ENCODE results near the gene SRPK2.
"Not testable (repeated sequence)": the region's sequence is repeated elsewhere in the genome, so short reads cannot be mapped to it uniquely, and the experiment has no call there.

The SRPK2 gene

GRCh38 chr7:105362685-105363084, 26.0 kb downstream of the SRPK2 start:
- H3K27me3 ChIP-seq (replicated peaks in 2 of 5; ENCODE audit: control insufficient read depth in 4 of 5, insufficient read depth in 5 of 5, low read length in 4 of 5); H3K27ac ChIP-seq (ENCODE audit: insufficient read depth in 1 of 2, low read depth in 1 of 2, low read length in 2 of 2, poor library complexity in 1 of 2, severe bottlenecking in 2 of 2); DNase-seq; H3K4me1 ChIP-seq (ENCODE audit: control extremely low read depth in 1 of 4, control insufficient read depth in 4 of 4, insufficient read depth in 4 of 4, low read length in 3 of 4); H3K4me3 ChIP-seq (ENCODE audit: control insufficient read depth in 1 of 7, extremely low read depth in 1 of 7, insufficient read depth in 4 of 7, low read depth in 2 of 7, low read length in 6 of 7); H3K36me3 ChIP-seq (ENCODE audit: control insufficient read depth in 4 of 4, insufficient read depth in 4 of 4, low read length in 3 of 4); H3K9me3 ChIP-seq (ENCODE audit: control extremely low read depth in 1 of 5, control insufficient read depth in 4 of 5, insufficient read depth in 2 of 5, low read depth in 1 of 5, low read length in 4 of 5); CTCF ChIA-PET; POLR2A ChIA-PET: not testable (repeated sequence)
- WGBS (ENCODE audit: insufficient coverage), result no CpG with 5 or more reads among the region's 5 CpGs

DNA sequence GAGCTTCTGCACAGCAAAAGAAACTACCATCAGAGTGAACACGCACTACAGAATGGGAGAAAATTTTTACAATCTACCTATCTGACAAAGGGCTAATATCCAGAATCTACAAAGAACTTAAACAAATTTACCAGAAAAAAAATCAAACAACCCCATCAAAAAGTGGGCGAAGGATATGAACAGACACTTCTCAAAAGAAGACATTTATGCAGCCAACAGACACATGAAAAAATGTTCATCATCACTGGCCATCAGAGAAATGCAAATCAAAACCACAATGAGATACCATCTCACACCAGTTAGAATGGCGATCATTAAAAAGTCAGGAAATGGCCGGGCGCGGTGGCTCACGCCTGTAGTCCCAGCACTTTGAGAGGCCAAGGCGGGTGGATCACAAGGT, 26.7 kb downstream of the SRPK2 start:
- H3K9me3 ChIP-seq (ENCODE audit: control extremely low read depth in 1 of 5, control insufficient read depth in 4 of 5, insufficient read depth in 2 of 5, low read depth in 1 of 5, low read length in 4 of 5); DNase-seq; H3K36me3 ChIP-seq (ENCODE audit: control insufficient read depth in 4 of 4, insufficient read depth in 4 of 4, low read length in 3 of 4); CTCF ChIA-PET; H3K27ac ChIP-seq (ENCODE audit: insufficient read depth in 1 of 2, low read depth in 1 of 2, low read length in 2 of 2, poor library complexity in 1 of 2, severe bottlenecking in 2 of 2); H3K27me3 ChIP-seq (replicated peaks in 2 of 5; ENCODE audit: control insufficient read depth in 4 of 5, insufficient read depth in 5 of 5, low read length in 4 of 5); H3K4me3 ChIP-seq (ENCODE audit: control insufficient read depth in 1 of 7, extremely low read depth in 1 of 7, insufficient read depth in 4 of 7, low read depth in 2 of 7, low read length in 6 of 7); H3K4me1 ChIP-seq (ENCODE audit: control extremely low read depth in 1 of 4, control insufficient read depth in 4 of 4, insufficient read depth in 4 of 4, low read length in 3 of 4); POLR2A ChIA-PET: not testable (repeated sequence)
- WGBS (ENCODE audit: insufficient coverage), result 100% methylated on average over 5 of the region's 8 CpGs

- H3K27me3 ChIP-seq (replicated peaks in 2 of 5; ENCODE audit: control insufficient read depth in 4 of 5, insufficient read depth in 5 of 5, low read length in 4 of 5); DNase-seq; H3K36me3 ChIP-seq (ENCODE audit: control insufficient read depth in 4 of 4, insufficient read depth in 4 of 4, low read length in 3 of 4); H3K4me3 ChIP-seq (ENCODE audit: control insufficient read depth in 1 of 7, extremely low read depth in 1 of 7, insufficient read depth in 4 of 7, low read depth in 2 of 7, low read length in 6 of 7); H3K27ac ChIP-seq (ENCODE audit: insufficient read depth in 1 of 2, low read depth in 1 of 2, low read length in 2 of 2, poor library complexity in 1 of 2, severe bottlenecking in 2 of 2); CTCF ChIA-PET; H3K9me3 ChIP-seq (ENCODE audit: control extremely low read depth in 1 of 5, control insufficient read depth in 4 of 5, insufficient read depth in 2 of 5, low read depth in 1 of 5, low read length in 4 of 5); POLR2A ChIA-PET; H3K4me1 ChIP-seq (ENCODE audit: control extremely low read depth in 1 of 4, control insufficient read depth in 4 of 4, insufficient read depth in 4 of 4, low read length in 3 of 4): not testable (repeated sequence)
- no CpG with 5 or more reads among the region's 2 CpGs for whole genome bisulfite sequencing (ENCODE audit: insufficient coverage)
Measured at GRCh38 chr7:105360149-105360548, 28.6 kb downstream of the SRPK2 start.

GRCh38 chr7:105355701-105356100, 33.0 kb downstream of the SRPK2 start:
- no peaks in the 10 kb centered on the region for H3K27me3 ChIP-seq (replicated peaks in 2 of 5; ENCODE audit: control insufficient read depth in 4 of 5, insufficient read depth in 5 of 5, low read length in 4 of 5)
- no peaks in the 10 kb centered on the region for H3K9me3 ChIP-seq (ENCODE audit: control extremely low read depth in 1 of 5, control insufficient read depth in 4 of 5, insufficient read depth in 2 of 5, low read depth in 1 of 5, low read length in 4 of 5)
- DNase-seq, result no peak
- WGBS (ENCODE audit: insufficient coverage), result 98% methylated on average over 5 of the region's 6 CpGs
- H3K36me3 ChIP-seq (ENCODE audit: control insufficient read depth in 4 of 4, insufficient read depth in 4 of 4, low read length in 3 of 4), result peaks cover 0 to 3% (median 0%) of the 10 kb centered on the region in 4 experiments
- no peak overlapping the region for H3K27ac ChIP-seq (ENCODE audit: insufficient read depth in 1 of 2, low read depth in 1 of 2, low read length in 2 of 2, poor library complexity in 1 of 2, severe bottlenecking in 2 of 2)
- peaks cover 10 to 40% (median 34%) of the 10 kb centered on the region in 4 experiments for H3K4me1 ChIP-seq (ENCODE audit: control extremely low read depth in 1 of 4, control insufficient read depth in 4 of 4, insufficient read depth in 4 of 4, low read length in 3 of 4)
- ChIA-PET CTCF (no interaction called here), POLR2A (no interaction called here)
- no peak overlapping the region for H3K4me3 ChIP-seq (ENCODE audit: control insufficient read depth in 1 of 7, extremely low read depth in 1 of 7, insufficient read depth in 4 of 7, low read depth in 2 of 7, low read length in 6 of 7)

GRCh38 chr7:105354383-105354782, 34.3 kb downstream of the SRPK2 start:
- Histone ChIP-seq H3K27me3 (replicated peaks in 2 of 5; ENCODE audit: control insufficient read depth in 4 of 5, insufficient read depth in 5 of 5, low read length in 4 of 5) (no peaks in the 10 kb centered on the region), H3K9me3 (ENCODE audit: control extremely low read depth in 1 of 5, control insufficient read depth in 4 of 5, insufficient read depth in 2 of 5, low read depth in 1 of 5, low read length in 4 of 5) (no peaks in the 10 kb centered on the region), H3K27ac (ENCODE audit: insufficient read depth in 1 of 2, low read depth in 1 of 2, low read length in 2 of 2, poor library complexity in 1 of 2, severe bottlenecking in 2 of 2) (no peak overlapping the region), H3K4me3 (ENCODE audit: control insufficient read depth in 1 of 7, extremely low read depth in 1 of 7, insufficient read depth in 4 of 7, low read depth in 2 of 7, low read length in 6 of 7) (no peak overlapping the region), H3K4me1 (ENCODE audit: control extremely low read depth in 1 of 4, control insufficient read depth in 4 of 4, insufficient read depth in 4 of 4, low read length in 3 of 4) (peaks cover 11 to 41% (median 34%) of the 10 kb centered on the region in 4 experiments), H3K36me3 (ENCODE audit: control insufficient read depth in 4 of 4, insufficient read depth in 4 of 4, low read length in 3 of 4) (peaks cover 0 to under 1% (median 0%) of the 10 kb centered on the region in 4 experiments)
- 86% methylated on average over 1 of the region's 2 CpGs for WGBS (ENCODE audit: insufficient coverage)
- DNase-seq, result peak in 1 of 3 donors; percentile 9
- CTCF ChIA-PET, result interaction anchor here (2.2 kb wide), 1 partner anchor 9 kb away, joined by 8 read pairs; no protein-coding TSS in a partner anchor
- POLR2A ChIA-PET, result no interaction called here

DNA sequence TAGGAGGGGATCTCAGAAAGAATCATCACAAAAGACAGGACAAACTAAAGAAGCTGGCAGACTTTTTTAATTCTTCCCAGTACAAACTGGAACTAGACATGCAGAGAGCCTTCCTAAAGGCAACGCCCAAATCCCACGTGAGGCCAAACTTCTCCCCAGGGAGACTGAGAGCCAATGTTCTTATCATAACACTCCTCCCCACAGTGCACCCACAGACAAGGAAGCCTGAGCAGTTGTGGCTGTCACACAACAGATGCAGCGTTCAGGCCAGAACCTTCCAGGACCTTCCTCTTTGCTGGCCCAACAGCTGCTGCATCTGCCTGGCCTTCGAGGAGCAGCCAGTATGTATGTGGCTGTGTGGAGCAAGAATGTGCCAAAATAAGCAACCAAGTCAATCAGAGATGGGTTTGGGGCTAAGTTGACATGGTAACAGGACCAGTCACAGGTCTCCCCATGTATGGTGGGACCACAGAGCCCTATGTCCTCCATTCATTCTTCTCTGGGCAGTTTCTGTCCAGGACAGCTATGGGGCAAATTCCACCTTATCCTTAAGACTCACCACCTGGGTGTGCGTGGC, 34.9 kb downstream of the SRPK2 start:
- no peak overlapping the region for H3K4me3 ChIP-seq (ENCODE audit: control insufficient read depth in 1 of 7, extremely low read depth in 1 of 7, insufficient read depth in 4 of 7, low read depth in 2 of 7, low read length in 6 of 7)
- ChIA-PET POLR2A (no interaction called here), CTCF (interaction anchor here (2.2 kb wide), 1 partner anchor 9 kb away, joined by 8 read pairs; no protein-coding TSS in a partner anchor)
- DNase-seq, result peak in 2 of 3 donors; percentile 70 to 80
- H3K36me3 ChIP-seq (ENCODE audit: control insufficient read depth in 4 of 4, insufficient read depth in 4 of 4, low read length in 3 of 4), result no peaks in the 10 kb centered on the region
- H3K27me3 ChIP-seq (replicated peaks in 2 of 5; ENCODE audit: control insufficient read depth in 4 of 5, insufficient read depth in 5 of 5, low read length in 4 of 5), result no peaks in the 10 kb centered on the region
- WGBS (ENCODE audit: insufficient coverage), result 29% methylated on average over 5 of the region's 5 CpGs
- H3K27ac ChIP-seq (ENCODE audit: insufficient read depth in 1 of 2, low read depth in 1 of 2, low read length in 2 of 2, poor library complexity in 1 of 2, severe bottlenecking in 2 of 2), result no peak overlapping the region
- H3K4me1 ChIP-seq (ENCODE audit: control extremely low read depth in 1 of 4, control insufficient read depth in 4 of 4, insufficient read depth in 4 of 4, low read length in 3 of 4), result peaks cover 11 to 41% (median 34%) of the 10 kb centered on the region in 4 experiments
- no peaks in the 10 kb centered on the region for H3K9me3 ChIP-seq (ENCODE audit: control extremely low read depth in 1 of 5, control insufficient read depth in 4 of 5, insufficient read depth in 2 of 5, low read depth in 1 of 5, low read length in 4 of 5)

DNA sequence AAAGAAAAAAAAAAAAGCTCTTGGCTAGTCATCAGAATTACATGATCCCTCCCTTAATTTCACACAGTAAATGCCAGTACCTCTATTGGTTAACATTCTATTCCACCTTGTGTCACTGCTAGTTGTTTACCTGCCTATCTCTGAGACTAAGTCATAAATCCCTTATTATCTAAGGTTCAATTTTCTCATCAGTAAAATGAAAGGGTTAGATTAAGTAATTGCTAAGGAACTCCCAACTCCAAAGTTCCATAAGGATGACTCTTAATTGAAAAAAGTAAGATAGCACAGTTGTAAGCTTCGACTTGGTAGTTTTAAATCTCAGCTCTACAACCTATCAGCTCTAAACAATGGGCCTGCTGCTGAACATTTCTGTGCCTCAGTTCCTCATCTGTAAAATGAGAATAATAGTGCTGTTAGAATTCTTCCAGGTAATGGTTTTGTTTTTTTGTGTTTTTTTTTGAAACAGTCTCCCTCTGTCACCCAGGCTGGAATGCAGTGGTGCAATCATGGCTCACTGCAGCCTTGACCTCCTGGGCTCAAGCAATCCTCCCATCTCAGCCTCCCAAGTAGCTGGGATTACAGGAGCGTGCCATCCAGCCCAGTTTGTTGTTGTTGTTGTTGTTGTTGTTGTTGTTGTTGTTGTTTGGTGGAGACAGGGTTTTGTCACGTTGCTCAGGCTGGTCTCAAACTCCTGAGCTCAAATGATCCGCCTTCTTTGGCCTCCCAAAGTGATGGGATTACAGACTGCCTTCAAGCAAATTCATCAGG, 35.6 kb downstream of the SRPK2 start:
- Histone ChIP-seq H3K36me3 (ENCODE audit: control insufficient read depth in 4 of 4, insufficient read depth in 4 of 4, low read length in 3 of 4) (no peaks in the 10 kb centered on the region), H3K4me1 (ENCODE audit: control extremely low read depth in 1 of 4, control insufficient read depth in 4 of 4, insufficient read depth in 4 of 4, low read length in 3 of 4) (peaks cover 11 to 41% (median 34%) of the 10 kb centered on the region in 4 experiments), H3K9me3 (ENCODE audit: control extremely low read depth in 1 of 5, control insufficient read depth in 4 of 5, insufficient read depth in 2 of 5, low read depth in 1 of 5, low read length in 4 of 5) (no peaks in the 10 kb centered on the region), H3K4me3 (ENCODE audit: control insufficient read depth in 1 of 7, extremely low read depth in 1 of 7, insufficient read depth in 4 of 7, low read depth in 2 of 7, low read length in 6 of 7) (no peak overlapping the region), H3K27me3 (replicated peaks in 2 of 5; ENCODE audit: control insufficient read depth in 4 of 5, insufficient read depth in 5 of 5, low read length in 4 of 5) (no peaks in the 10 kb centered on the region), H3K27ac (ENCODE audit: insufficient read depth in 1 of 2, low read depth in 1 of 2, low read length in 2 of 2, poor library complexity in 1 of 2, severe bottlenecking in 2 of 2) (no peak overlapping the region)
- ChIA-PET CTCF (interaction anchor here (2.2 kb wide), 1 partner anchor 8 kb away, joined by 8 read pairs; no protein-coding TSS in a partner anchor), POLR2A (no interaction called here)
- no peak for DNase-seq
- no CpG with 5 or more reads among the region's 4 CpGs for WGBS (ENCODE audit: insufficient coverage)
